HFF-Myc (cell line): ENCODE measurements around the gene FAM53B.

Source experiments
- DNase-seq: peaks from one replicate; pipeline ENCODE4 v3.0.0-alpha.2; 2011; ENCODE audit warnings: low read depth; ENCODE audit errors: extremely low read depth
- H3K4me3 ChIP-seq: replicated peaks from 2 replicates; pipeline ENCODE4 v1.5.1; 2011; ENCODE audit warnings: low read depth, mild to moderate bottlenecking, control low read depth, low read length
- CTCF ChIP-seq: IDR thresholded peaks from 2 replicates; pipeline ENCODE4 v1.5.1; 2012; ENCODE audit warnings: mild to moderate bottlenecking, low read depth, low read length, control low read depth; ENCODE audit errors: missing control alignments

FAM53B gene

DNA sequence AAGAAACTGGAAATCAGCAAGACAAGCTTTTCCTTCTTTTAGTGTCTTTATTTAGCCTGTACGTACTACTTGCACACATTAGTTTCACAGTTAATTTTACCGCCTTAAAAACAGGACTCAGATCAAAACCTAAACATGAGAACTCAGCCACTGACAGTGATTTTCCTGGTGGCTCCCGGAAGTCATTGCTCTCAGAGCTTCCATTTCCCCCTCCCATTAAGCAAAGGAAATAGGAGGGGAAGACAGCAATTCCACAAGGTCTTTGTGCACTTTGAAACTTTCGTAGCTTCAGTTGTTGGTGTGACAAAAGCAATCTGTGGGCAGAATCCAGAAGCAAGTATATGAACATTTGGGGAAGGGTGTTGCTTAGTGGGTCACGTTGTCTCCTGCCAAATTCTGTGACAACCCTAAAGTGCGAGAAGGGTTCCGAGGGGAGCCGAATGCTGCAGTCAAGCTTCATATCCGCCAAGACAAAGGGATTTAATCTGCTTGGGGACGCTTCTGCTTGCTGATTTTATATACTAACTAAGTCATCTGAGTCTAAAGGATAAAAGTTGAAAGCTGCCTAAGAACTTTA, 30.4 kb downstream of the FAM53B start:
- H3K4me3 ChIP-seq = no peak overlapping the region
- TF ChIP-seq CTCF = no peak
- DNase-seq = no peak

DNA sequence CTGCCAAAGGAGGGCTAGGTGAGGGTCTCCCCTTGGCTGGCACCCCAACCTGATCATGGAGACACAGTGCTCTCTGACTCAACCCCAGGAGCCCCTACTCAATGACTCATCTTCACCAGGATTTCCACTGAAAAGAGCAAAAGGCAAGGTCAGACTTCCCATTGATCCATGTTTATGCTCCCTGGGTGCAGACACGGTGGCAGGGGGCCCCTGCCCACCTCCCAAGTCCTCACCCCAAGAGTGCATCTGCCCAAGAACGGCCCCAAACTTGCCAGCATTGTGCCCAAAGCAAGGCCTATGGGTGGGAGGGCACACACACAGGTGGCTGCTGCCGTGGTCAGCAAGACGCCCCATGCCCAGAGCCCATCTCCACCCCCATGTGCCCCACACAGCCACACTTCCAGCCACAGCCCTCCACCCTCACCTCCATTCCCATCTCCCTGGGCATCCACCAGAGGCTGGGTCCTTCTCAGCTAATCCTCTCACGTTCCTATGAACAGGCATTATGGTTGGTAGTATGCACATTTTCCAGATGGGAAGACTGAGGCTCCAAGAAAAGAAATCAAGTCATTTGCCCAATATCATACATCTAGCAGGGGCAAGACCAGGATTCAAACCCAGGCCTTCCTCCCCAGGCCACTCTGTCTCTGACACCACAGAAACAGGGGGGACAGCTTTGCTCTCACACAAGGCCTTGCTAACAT, 31.3 kb downstream of the FAM53B start:
- no peak for TF ChIP-seq CTCF
- no peak for DNase-seq
- H3K4me3 ChIP-seq = no peak overlapping the region

- no peak for TF ChIP-seq CTCF
- DNase-seq = no peak
- no peak overlapping the region for H3K4me3 ChIP-seq
Observed at GRCh38 chr10:124711145-124711544, 33.0 kb downstream of the FAM53B start.

GRCh38 chr10:124710266-124710881, 33.8 kb downstream of the FAM53B start:
- TF ChIP-seq CTCF = no peak
- DNase-seq = no peak
- H3K4me3 ChIP-seq = no peak overlapping the region

- H3K4me3 ChIP-seq = no peak overlapping the region
- no peak for DNase-seq
- no peak for TF ChIP-seq CTCF
Observed at GRCh38 chr10:124709861-124710260, 34.3 kb downstream of the FAM53B start.

- H3K4me3 ChIP-seq = no peak overlapping the region
- no peak for DNase-seq
- no peak for TF ChIP-seq CTCF
Observed at GRCh38 chr10:124708922-124709520, 35.2 kb downstream of the FAM53B start.
